Measurements from ENCODE around the gene CHRNA5.
"Not testable (repeated sequence)": the region's sequence is repeated elsewhere in the genome, so short reads cannot be mapped to it uniquely, and the experiment has no call there.

The CHRNA5 gene

DNA sequence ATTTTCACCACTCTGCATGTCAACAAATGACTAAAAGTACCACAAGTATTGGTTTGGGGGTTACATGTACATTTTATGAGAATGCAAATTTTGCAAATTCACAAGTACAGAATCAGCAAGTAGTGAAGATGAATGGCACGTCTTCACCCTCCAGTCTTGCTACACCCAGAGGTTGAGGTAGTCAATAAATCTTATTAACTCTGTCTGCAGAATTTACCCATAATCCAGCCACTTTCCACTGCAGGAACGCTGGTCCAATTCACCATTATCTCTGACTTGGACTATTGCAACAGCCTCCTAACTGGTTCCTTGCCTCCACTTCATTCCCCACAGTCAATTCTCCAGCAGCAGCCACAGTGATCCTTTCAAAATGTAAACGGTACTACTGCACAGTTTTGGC lies 14.5 kb upstream of the CHRNA5 start:
- DNase-seq (ENCODE audit: low read depth): no peak
- TF ChIP-seq CTCF (conservative IDR thresholded peaks at IDR 0.05; ENCODE audit: low read depth, low read length): no peak
- no peak overlapping the region for H3K4me3 ChIP-seq (ENCODE audit: low read length)

DNA sequence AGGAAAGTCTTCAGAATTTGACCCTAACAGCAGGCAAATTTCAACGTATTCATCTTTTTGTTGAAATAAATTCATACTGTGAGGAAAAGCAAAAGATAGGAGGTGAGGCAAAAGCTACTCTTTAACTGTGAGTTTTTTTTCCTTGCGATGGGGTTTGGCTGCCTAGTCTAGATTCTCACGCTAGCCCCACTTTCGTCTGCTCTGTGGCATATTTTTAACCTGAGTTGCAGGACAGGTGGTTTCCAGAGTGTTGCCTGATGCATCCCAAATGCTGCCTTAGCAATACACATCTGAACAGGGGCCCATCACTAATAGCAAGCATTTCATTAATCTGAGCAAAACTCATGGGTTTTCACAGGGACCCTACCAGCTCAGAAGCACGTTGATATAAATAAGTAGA lies 13.4 kb upstream of the CHRNA5 start:
- no peak for TF ChIP-seq CTCF (conservative IDR thresholded peaks at IDR 0.05; ENCODE audit: low read depth, low read length)
- DNase-seq (ENCODE audit: low read depth): no peak
- H3K4me3 ChIP-seq (ENCODE audit: low read length): no peak overlapping the region

DNA sequence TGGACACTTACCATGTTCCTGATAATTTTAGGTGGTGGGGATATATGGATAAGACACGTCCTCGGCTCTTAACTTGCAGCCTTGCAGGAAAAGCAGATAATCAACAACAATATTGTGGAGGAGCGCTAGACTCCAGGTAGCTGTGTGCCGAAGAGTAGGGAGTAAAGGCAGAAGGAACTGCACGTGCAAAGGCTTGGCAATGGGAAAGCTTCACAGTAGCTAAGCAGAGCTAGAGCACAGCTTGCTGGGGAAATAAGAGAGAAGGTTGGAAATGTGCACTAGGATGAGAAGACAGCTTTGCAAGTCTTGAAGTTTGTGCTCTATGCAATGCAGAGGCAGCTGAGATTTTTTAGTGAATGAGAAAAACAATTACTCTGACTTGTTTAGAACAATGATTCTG lies 12.7 kb upstream of the CHRNA5 start:
- DNase-seq (ENCODE audit: low read depth): no peak
- no peak overlapping the region for H3K4me3 ChIP-seq (ENCODE audit: low read length)
- no peak for TF ChIP-seq CTCF (conservative IDR thresholded peaks at IDR 0.05; ENCODE audit: low read depth, low read length)

DNA sequence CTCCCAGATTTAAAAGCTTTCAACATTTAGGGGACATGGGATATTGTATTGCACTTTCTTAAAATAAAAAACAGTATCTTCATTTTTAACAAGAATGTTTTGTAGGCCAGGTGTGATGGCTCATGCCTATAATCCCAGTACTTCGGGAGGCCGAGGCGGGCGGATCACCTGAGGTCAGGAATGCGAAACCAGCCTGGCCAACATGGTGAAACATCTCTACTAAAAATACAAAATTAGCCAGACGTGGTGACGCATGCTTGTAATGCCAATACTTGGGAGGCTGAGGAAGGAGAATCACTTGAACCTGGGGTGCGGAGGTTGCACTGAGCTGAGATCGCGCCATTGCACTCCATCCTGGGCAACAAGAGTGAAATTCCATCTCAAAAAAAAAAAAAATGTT lies 5.1 kb upstream of the CHRNA5 start:
- not testable (repeated sequence) for DNase-seq (ENCODE audit: low read depth); H3K4me3 ChIP-seq (ENCODE audit: low read length)

GRCh38 chr15:78561490-78561889 lies 3.8 kb upstream of the CHRNA5 start:
- no peak for TF ChIP-seq CTCF (conservative IDR thresholded peaks at IDR 0.05; ENCODE audit: low read depth, low read length)
- DNase-seq (ENCODE audit: low read depth): no peak
- H3K4me3 ChIP-seq (ENCODE audit: low read length): no peak overlapping the region

GRCh38 chr15:78563092-78563491 lies 2.2 kb upstream of the CHRNA5 start:
- no peak overlapping the region for H3K4me3 ChIP-seq (ENCODE audit: low read length)
- TF ChIP-seq CTCF (conservative IDR thresholded peaks at IDR 0.05; ENCODE audit: low read depth, low read length): no peak
- DNase-seq (ENCODE audit: low read depth): no peak

GRCh38 chr15:78564743-78565096 lies 600 bp upstream of the CHRNA5 start:
- H3K4me3 ChIP-seq (ENCODE audit: low read length): no peak overlapping the region
- DNase-seq (ENCODE audit: low read depth): no peak
- no peak for TF ChIP-seq CTCF (conservative IDR thresholded peaks at IDR 0.05; ENCODE audit: low read depth, low read length)
